Gastroesophageal sphincter (tissue), 4 donors: ENCODE data around the gene HOXA7. TPM values are rescaled to one million over a fixed set of nuclear protein-coding genes. Genes with fewer than 3 reads are reported as not detected.

Experiments used
- ATAC-seq: fragments of 150-250 bp; one replicate; pipeline ENCODE4 v1.9.1; 2016; ENCODE audit warnings: mild to moderate bottlenecking, moderate library complexity
- H3K27ac ChIP-seq, 4 donors: fragments of 200-600 bp; sonication (generic) in 3 of 4; 1 replicate in 3 of 4; 2 replicates in 1 of 4; pipeline ENCODE4 v1.5.1; 2016 to 2019
- H3K27me3 ChIP-seq: fragments of 200-600 bp; sonication (generic); one replicate; pipeline ENCODE4 v1.5.1; 2019
- H3K36me3 ChIP-seq, 2 donors: fragments of 200-600 bp; sonication (generic); one replicate each; pipeline ENCODE4 v1.5.1; 2019; ENCODE audit warnings: control low read depth in 1 of 2
- H3K4me1 ChIP-seq, 3 donors: fragments of 200-600 bp; sonication (generic); 1 replicate in 2 of 3; 2 replicates in 1 of 3; pipeline ENCODE4 v1.5.1; 2016 to 2019; ENCODE audit warnings: control low read depth in 2 of 3
- H3K4me3 ChIP-seq, 2 donors: fragments of 200-600 bp; sonication (generic); one replicate each; pipeline ENCODE4 v1.5.1; 2019; ENCODE audit warnings: mild to moderate bottlenecking in 1 of 2, moderate library complexity in 1 of 2
- H3K9me3 ChIP-seq, 3 donors: fragments of 200-600 bp; sonication (generic); one replicate each; pipeline ENCODE4 v1.5.1; 2017 to 2019; ENCODE audit warnings: control low read depth in 2 of 3
- EP300 ChIP-seq: sonication (generic); formaldehyde crosslinking; IDR thresholded peaks from one replicate; pipeline ENCODE4 v1.6.1; 2017; ENCODE audit warnings: antibody characterized with exemption, mild to moderate bottlenecking
- POLR2A ChIP-seq, 2 donors: fragments of 450-650 bp; IDR thresholded peaks; one replicate each; pipeline ENCODE4 v1.6.1; 2017; ENCODE audit warnings: antibody characterized with exemption in 2 of 2, mild to moderate bottlenecking in 2 of 2, moderate library complexity in 1 of 2
- POLR2AphosphoS5 ChIP-seq: sonication (generic); formaldehyde crosslinking; IDR thresholded peaks from one replicate; pipeline ENCODE4 v1.6.1; 2017; ENCODE audit warnings: antibody characterized with exemption
- WGBS, 2 donors: methylation state at CpG; one replicate each; pipeline ENCODE4 v1.1.5; 2018; ENCODE audit warnings: low coverage in 1 of 2; 5-methylcytosine and 5-hydroxymethylcytosine counted together
- total RNA-seq, 4 donors: library from RNA; depleted of rRNA; stranded (reverse); fragments of >200 nt; gene quantifications; one replicate each; pipeline ENCODE4 v1.1.0, GENCODE V29; 2016
- TF ChIP-seq, protein P1 (sequence below), 4 experiments: fragments of 200-600 bp in 2 of 4; fragments of 450-650 bp in 2 of 4; sonication (generic) in 1 of 4; IDR thresholded peaks; one replicate each; pipeline ENCODE4 v1.5.1; 2017 to 2019; ENCODE audit warnings: antibody characterized with exemption in 4 of 4, mild to moderate bottlenecking in 2 of 4, moderate library complexity in 2 of 4

Gene HOXA7
- total RNA-seq, 4 donors from 2014 or later = 0.85 to 5.1 (median 1.4) TPM

DNA sequence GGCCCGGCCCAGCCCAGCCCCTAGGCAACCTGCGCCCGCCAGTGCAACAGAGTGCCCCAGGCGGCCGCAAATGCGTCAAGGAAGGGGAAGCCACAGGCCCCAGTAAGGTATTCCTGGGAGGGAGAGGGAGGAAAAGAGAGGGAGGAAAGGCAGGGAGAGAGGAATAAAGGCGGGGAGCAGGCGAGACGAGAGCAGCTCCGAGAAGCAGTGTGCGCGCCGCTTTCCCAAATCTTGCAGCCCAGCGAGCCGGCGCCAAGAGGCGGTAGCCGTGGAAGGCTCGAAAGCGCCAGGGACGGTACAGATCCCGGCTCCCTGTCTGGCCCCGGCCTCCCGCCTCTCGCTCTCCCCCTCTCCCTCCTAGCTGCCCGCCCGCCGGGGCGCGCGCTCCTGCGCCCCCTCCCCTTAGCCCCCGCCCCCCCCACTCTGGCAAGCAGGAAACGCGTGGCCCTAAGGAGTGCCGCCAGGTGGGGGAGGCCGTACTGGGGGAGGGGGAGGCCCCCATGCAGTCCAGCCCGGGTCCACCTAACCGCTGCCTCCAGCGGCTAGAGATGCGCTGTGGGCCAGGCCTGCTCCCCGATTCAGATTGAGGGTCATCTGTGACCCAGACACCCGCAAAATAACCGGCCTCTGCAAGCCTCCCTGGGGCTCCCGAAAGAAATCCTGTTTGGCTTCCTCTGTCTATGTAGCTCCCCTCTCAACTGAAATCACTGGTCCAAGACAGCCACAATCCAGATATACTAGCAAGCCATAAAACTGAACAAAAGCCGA lies 13.4 kb upstream of the HOXA7 start:
- H3K4me1 ChIP-seq = peaks cover 0 to 58% (median 34%) of the 10 kb centered on the region in 3 donors
- no peak for ATAC-seq
- no peak overlapping the region for H3K4me3 ChIP-seq
- H3K36me3 ChIP-seq = no peaks in the 10 kb centered on the region
- peaks cover 0 to 3% (median 0%) of the 10 kb centered on the region in 3 donors for H3K9me3 ChIP-seq
- WGBS, 2 donors = 0% methylated on average over 1 of the region's 46 CpGs; no CpG with 5 or more reads in 1 of the 2 donors
- no peak overlapping the region for H3K27ac ChIP-seq
- TF ChIP-seq, protein P1, sequence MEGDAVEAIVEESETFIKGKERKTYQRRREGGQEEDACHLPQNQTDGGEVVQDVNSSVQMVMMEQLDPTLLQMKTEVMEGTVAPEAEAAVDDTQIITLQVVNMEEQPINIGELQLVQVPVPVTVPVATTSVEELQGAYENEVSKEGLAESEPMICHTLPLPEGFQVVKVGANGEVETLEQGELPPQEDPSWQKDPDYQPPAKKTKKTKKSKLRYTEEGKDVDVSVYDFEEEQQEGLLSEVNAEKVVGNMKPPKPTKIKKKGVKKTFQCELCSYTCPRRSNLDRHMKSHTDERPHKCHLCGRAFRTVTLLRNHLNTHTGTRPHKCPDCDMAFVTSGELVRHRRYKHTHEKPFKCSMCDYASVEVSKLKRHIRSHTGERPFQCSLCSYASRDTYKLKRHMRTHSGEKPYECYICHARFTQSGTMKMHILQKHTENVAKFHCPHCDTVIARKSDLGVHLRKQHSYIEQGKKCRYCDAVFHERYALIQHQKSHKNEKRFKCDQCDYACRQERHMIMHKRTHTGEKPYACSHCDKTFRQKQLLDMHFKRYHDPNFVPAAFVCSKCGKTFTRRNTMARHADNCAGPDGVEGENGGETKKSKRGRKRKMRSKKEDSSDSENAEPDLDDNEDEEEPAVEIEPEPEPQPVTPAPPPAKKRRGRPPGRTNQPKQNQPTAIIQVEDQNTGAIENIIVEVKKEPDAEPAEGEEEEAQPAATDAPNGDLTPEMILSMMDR (IDR thresholded peaks at IDR 0.05) = no peak
- peaks cover 100% of the 10 kb centered on the region for H3K27me3 ChIP-seq

DNA sequence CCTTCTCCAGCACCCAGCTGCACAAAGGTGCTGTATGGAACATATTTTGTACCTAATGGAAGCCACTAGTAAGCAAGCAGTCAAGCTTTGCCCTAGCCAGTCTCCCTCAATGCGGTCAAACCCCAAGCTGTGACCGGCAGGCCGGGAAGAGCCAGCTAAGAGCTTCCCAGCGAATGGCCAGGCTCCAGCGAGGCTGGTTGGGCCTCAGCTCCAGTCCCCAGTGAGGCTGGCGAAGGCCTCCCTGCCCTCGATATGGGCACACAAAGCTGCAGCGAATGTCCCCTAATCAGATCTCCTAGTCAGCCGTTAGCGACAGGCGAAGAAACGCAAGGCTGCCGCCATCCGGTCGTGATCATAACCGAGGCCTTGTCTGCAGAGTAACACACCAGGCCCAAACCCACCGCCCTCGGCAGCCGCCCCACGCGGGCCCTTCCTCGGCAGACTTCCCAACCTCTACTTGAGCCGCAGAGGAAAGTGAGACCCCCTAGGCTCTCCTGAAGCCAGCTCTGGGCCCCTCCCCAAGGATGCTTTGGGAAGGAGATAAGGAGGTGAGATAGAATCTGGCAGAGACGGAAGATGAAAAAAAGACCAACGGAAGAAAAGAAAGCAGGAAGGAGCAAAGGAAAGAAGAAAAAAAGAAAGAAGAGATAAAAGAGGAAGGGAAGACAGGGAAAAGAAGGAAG lies 11.9 kb upstream of the HOXA7 start:
- 60% methylated on average over 2 of the region's 25 CpGs; no CpG with 5 or more reads in 1 of the 2 donors for WGBS, 2 donors
- no peaks in the 10 kb centered on the region for H3K36me3 ChIP-seq
- TF ChIP-seq EP300 = no peak
- TF ChIP-seq POLR2AphosphoS5 = no peak
- TF ChIP-seq, protein P1 (IDR thresholded peaks at IDR 0.05) = no peak
- TF ChIP-seq POLR2A (IDR thresholded peaks at IDR 0.05) = no peak
- H3K4me1 ChIP-seq = peaks cover 0 to 53% (median 23%) of the 10 kb centered on the region in 3 donors
- no peak for ATAC-seq
- H3K27me3 ChIP-seq = peaks cover 100% of the 10 kb centered on the region
- H3K9me3 ChIP-seq = peaks cover 0 to 3% (median 0%) of the 10 kb centered on the region in 3 donors
- H3K4me3 ChIP-seq = no peak overlapping the region
- no peak overlapping the region for H3K27ac ChIP-seq

DNA sequence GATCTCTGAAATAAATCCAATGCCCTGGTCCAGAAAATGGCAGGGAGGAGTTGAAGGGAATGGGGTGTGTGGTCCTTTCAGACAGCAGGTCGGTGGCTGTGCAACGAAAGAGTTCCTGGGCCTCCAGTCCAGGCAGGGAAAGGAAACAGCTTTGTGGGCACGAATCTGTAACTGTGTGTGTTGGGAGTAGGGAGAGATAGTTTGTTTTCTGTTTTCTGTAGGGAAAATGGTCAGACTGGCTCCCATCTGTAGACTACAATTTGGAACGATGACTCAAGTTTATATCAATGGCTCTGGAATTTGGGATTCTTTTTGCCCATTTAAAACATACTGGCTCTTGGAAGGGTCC lies 11.4 kb upstream of the HOXA7 start:
- peaks cover 0 to 47% (median 18%) of the 10 kb centered on the region in 3 donors for H3K4me1 ChIP-seq
- peaks cover 0 to 3% (median 0%) of the 10 kb centered on the region in 3 donors for H3K9me3 ChIP-seq
- WGBS, 2 donors = 41 to 64% methylated on average over 3 to 4 of the region's 4 CpGs
- peaks cover 100% of the 10 kb centered on the region for H3K27me3 ChIP-seq
- no peak overlapping the region for H3K27ac ChIP-seq
- no peak overlapping the region for H3K4me3 ChIP-seq
- no peaks in the 10 kb centered on the region for H3K36me3 ChIP-seq
- no peak for ATAC-seq
- no peak for TF ChIP-seq POLR2AphosphoS5
- TF ChIP-seq, protein P1 (IDR thresholded peaks at IDR 0.05) = no peak
- TF ChIP-seq POLR2A (IDR thresholded peaks at IDR 0.05) = no peak
- TF ChIP-seq EP300 = no peak

DNA sequence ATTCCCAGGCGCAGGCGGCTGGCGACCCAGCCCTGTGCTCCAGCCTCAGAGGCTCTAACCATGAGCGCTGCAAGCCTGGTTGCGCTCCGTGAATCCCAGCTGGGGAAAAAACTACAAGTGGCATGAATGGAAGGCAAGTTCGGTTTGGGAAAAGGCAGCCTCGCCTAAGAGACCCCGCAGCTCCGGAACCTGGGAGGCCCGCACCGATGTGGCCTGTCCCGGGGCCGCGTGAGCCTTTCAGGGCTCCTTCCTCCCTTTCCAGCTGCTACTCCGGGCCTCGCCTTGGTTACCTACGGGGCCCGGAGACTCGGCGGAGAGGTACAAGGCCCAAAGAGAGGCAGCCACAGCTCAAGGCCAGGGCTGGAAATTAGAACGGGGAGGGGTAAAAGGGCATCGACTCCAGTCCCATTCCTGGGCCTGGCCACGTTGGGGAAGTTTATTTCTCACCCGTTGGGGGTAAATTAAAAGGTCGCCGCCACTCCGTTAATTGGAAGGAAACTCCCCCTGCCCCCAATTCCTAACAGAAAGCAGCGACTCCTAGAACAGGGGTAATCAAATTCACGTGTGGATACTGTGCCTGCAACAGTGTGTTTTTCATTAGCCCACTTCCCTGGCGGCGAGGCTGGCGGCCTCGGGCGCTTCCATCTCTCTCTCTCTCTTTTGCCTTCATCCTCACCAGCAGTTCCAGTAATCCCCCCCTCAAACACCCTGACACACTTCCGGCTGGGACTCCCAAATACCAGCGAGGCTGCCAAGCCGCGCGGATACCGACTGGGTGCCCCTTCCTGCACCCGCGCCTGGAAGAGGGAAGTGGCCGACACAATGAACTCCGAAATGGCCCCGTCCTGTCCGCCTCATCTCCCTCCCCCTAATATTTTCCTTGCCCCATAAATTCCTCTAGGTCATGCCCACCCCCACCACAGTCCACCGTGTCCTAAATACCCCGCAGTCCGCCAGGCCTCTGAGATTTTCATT lies 10.3 kb upstream of the HOXA7 start:
- Histone ChIP-seq H3K27ac (no peak overlapping the region), H3K4me3 (peak overlapping the region in 1 of 2 donors; percentile 36), H3K27me3 (peaks cover 100% of the 10 kb centered on the region), H3K4me1 (peaks cover 0 to 40% (median 16%) of the 10 kb centered on the region in 3 donors), H3K36me3 (no peaks in the 10 kb centered on the region), H3K9me3 (peaks cover 0 to 3% (median 0%) of the 10 kb centered on the region in 3 donors)
- no peak for ATAC-seq
- 11 to 20% methylated on average over 12 to 19 of the region's 50 CpGs for WGBS, 2 donors
- TF ChIP-seq POLR2AphosphoS5 = no peak
- TF ChIP-seq, protein P1 (IDR thresholded peaks at IDR 0.05) = no peak
- no peak for TF ChIP-seq EP300
- TF ChIP-seq POLR2A (IDR thresholded peaks at IDR 0.05) = no peak
